Liver (tissue), 9 donors: Measurements from ENCODE around the gene AKIRIN1. TPM values are rescaled to one million over a fixed set of nuclear protein-coding genes. Genes with fewer than 3 reads are reported as not detected.

ENCODE experiments used
- DNase-seq: peaks from one replicate; pipeline ENCODE4 v3.0.0-alpha.2; 2017; ENCODE audit warnings: low spot score
- H3K27ac ChIP-seq, 2 donors: one replicate each; pipeline ENCODE4 v1.7.0; 2013; ENCODE audit warnings: inconsistent platforms in 2 of 2, low read length in 2 of 2, control low read depth in 1 of 2, low read depth in 1 of 2, mild to moderate bottlenecking in 1 of 2
- H3K27me3 ChIP-seq, 4 donors: one replicate each; pipeline versions ENCODE4 v1.6.1 to v1.7.0; 2013; ENCODE audit warnings: low read length in 3 of 4, inconsistent platforms in 1 of 4, mild to moderate bottlenecking in 1 of 4, moderate library complexity in 1 of 4; ENCODE audit not compliant: control insufficient read depth in 4 of 4, insufficient read depth in 4 of 4
- H3K36me3 ChIP-seq, 4 donors: one replicate each; pipeline versions ENCODE4 v1.6.1 to v1.7.0; 2013; ENCODE audit warnings: low read length in 3 of 4, mild to moderate bottlenecking in 3 of 4, low read depth in 1 of 4, moderate library complexity in 1 of 4; ENCODE audit not compliant: control insufficient read depth in 4 of 4, insufficient read depth in 3 of 4
- H3K4me1 ChIP-seq, 4 donors: one replicate each; pipeline versions ENCODE4 v1.6.1 to v1.7.0; 2013; ENCODE audit warnings: low read length in 3 of 4, mild to moderate bottlenecking in 3 of 4, moderate library complexity in 1 of 4; ENCODE audit not compliant: control insufficient read depth in 4 of 4, insufficient read depth in 4 of 4
- H3K4me3 ChIP-seq, 3 donors: one replicate each; pipeline versions ENCODE4 v1.6.1 to v1.7.0; 2013; ENCODE audit warnings: low read length in 3 of 3, control low read depth in 1 of 3, low read depth in 1 of 3, mild to moderate bottlenecking in 1 of 3
- H3K9ac ChIP-seq, 2 donors: one replicate each; pipeline ENCODE4 v1.7.0; 2013; ENCODE audit warnings: low read length in 2 of 2, mild to moderate bottlenecking in 2 of 2, moderate library complexity in 2 of 2, control low read depth in 1 of 2, low read depth in 1 of 2
- H3K9me3 ChIP-seq, 4 donors: one replicate each; pipeline versions ENCODE4 v1.6.1 to v1.7.0; 2013; ENCODE audit warnings: low read length in 3 of 4; ENCODE audit not compliant: control insufficient read depth in 4 of 4
- CTCF ChIP-seq: fragments of 150-350 bp; IDR thresholded peaks from 2 replicates; pipeline ENCODE4 v1.5.1; 2017; ENCODE audit warnings: improper control_type of control experiment, low read depth, low read length; ENCODE audit not compliant: missing input control
- EGR1 ChIP-seq, 2 donors: IDR thresholded peaks; 2 replicates each; pipeline ENCODE4 v1.6.1; 2016 to 2018; ENCODE audit warnings: antibody characterized with exemption in 2 of 2, low read depth in 2 of 2
- FOXA1 ChIP-seq: IDR thresholded peaks from 2 replicates; pipeline ENCODE4 v1.6.1; 2016; ENCODE audit warnings: antibody characterized with exemption
- FOXA2 ChIP-seq: IDR thresholded peaks from 2 replicates; pipeline ENCODE4 v1.6.1; 2016; ENCODE audit warnings: antibody characterized with exemption
- GABPA ChIP-seq, 2 donors: IDR thresholded peaks in 1 of 2; conservative IDR thresholded peaks in 1 of 2; 2 replicates each; pipeline ENCODE4 v1.6.1; 2016; ENCODE audit warnings: antibody characterized with exemption in 2 of 2, mild to moderate bottlenecking in 1 of 2, moderate library complexity in 1 of 2
- HNF4A ChIP-seq, 2 donors: conservative IDR thresholded peaks; 2 replicates each; pipeline ENCODE4 v1.6.1; 2016; ENCODE audit warnings: antibody characterized with exemption in 2 of 2, mild to moderate bottlenecking in 2 of 2
- HNF4G ChIP-seq: IDR thresholded peaks from 2 replicates; pipeline ENCODE4 v1.6.1; 2016; ENCODE audit warnings: antibody characterized with exemption
- JUND ChIP-seq, 2 donors: IDR thresholded peaks; 2 replicates each; pipeline ENCODE4 v1.6.1; 2016; ENCODE audit warnings: antibody characterized with exemption in 2 of 2
- MAX ChIP-seq: IDR thresholded peaks from 2 replicates; pipeline ENCODE4 v1.6.1; 2016; ENCODE audit warnings: antibody characterized with exemption
- NR2F2 ChIP-seq: IDR thresholded peaks from 2 replicates; pipeline ENCODE4 v1.6.1; 2016; ENCODE audit warnings: antibody characterized with exemption
- RAD21 ChIP-seq, 2 donors: IDR thresholded peaks; 2 replicates each; pipeline ENCODE4 v1.6.1; 2016; ENCODE audit warnings: antibody characterized with exemption in 2 of 2, mild to moderate bottlenecking in 2 of 2
- REST ChIP-seq: IDR thresholded peaks from 2 replicates; pipeline ENCODE4 v1.6.1; 2016; ENCODE audit warnings: antibody characterized with exemption, mild to moderate bottlenecking
- RXRA ChIP-seq, 2 donors: IDR thresholded peaks; 2 replicates each; pipeline ENCODE4 v1.6.1; 2017 to 2018; ENCODE audit warnings: antibody characterized with exemption in 2 of 2, mild to moderate bottlenecking in 1 of 2
- SP1 ChIP-seq: IDR thresholded peaks from 2 replicates; pipeline ENCODE4 v1.6.1; 2018; ENCODE audit warnings: antibody characterized with exemption, mild to moderate bottlenecking
- TAF1 ChIP-seq: conservative IDR thresholded peaks from 2 replicates; pipeline ENCODE4 v1.6.1; 2016; ENCODE audit warnings: antibody characterized with exemption, mild to moderate bottlenecking
- WGBS: extraction: QIAGEN DNeasy Blood & Tissue Kit; methylation state at CpG from one replicate; pipeline ENCODE4 v1.1.7; 2013; 5-methylcytosine and 5-hydroxymethylcytosine counted together
- polyA plus RNA-seq, 2 donors: library from polyadenylated mRNA; stranded (reverse) in 1 of 2; unstranded in 1 of 2; fragments of 200-250 nt in 1 of 2; fragments of >200 nt in 1 of 2; fragmentation: Nextera tagmentation in 1 of 2; extraction: Ambion mirVana in 1 of 2; gene quantifications; one replicate each; pipeline versions ENCODE4 v1.2.1 to v1.2.3, GENCODE V29; 2013 to 2015
- total RNA-seq, 2 donors: library from RNA; depleted of rRNA; stranded (reverse); fragments of >200 nt; gene quantifications; one replicate each; pipeline ENCODE4 v1.2.3, GENCODE V29; 2014
- TF ChIP-seq, protein P1 (sequence below): IDR thresholded peaks from 2 replicates; pipeline ENCODE4 v1.6.1; 2016; ENCODE audit warnings: antibody characterized with exemption
- donor health status: healthy.
- donor health status: healthy.
- donor health status: healthy.
- donor health status: healthy.
- donor health status: healthy.

Gene AKIRIN1
- total and polyA plus RNA-seq, 4 donors, result 18.2 to 52.4 (median 26.8) TPM

DNA sequence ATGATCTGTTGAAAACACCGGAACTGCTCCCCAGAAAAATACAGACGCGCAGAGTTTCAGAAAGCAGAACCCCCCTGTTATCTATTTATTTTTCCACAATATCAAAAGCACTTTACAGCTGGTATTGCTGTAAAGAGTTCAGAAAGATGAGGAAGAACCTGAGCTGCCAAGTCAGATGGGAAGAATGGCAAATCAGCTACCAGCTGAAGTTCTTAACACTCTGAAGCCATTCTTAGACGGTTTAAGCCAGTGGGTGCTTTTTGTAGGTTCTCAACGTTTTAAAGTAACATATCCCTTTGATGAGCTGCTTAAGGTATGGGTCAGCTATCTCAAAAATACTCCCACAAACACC is 714 bp upstream of the AKIRIN1 start:
- no peaks in the 10 kb centered on the region for H3K27me3 ChIP-seq
- no peaks in the 10 kb centered on the region for H3K9me3 ChIP-seq
- 37% methylated on average over 5 of the region's 5 CpGs for WGBS
- peaks cover 0 to 2% (median 0%) of the 10 kb centered on the region in 4 donors for H3K36me3 ChIP-seq
- DNase-seq, result no peak
- H3K27ac ChIP-seq, result peak overlapping the region; percentile 74 to 92
- H3K4me1 ChIP-seq, result peaks cover 2 to 29% (median 25%) of the 10 kb centered on the region in 4 donors
- TF ChIP-seq EGR1 (IDR thresholded peaks at IDR 0.05; ENCODE audit: low read depth in 2 of 2) (no peak), GABPA (IDR thresholded peaks at IDR 0.05 in 1 of 2, conservative IDR thresholded peaks at IDR 0.05 in 1 of 2) (no peak), MAX (no peak), JUND (IDR thresholded peaks at IDR 0.05) (no peak), FOXA2 (no peak), HNF4G (no peak), RXRA (IDR thresholded peaks at IDR 0.05) (no peak), REST (no peak)
- TF ChIP-seq, protein P1, sequence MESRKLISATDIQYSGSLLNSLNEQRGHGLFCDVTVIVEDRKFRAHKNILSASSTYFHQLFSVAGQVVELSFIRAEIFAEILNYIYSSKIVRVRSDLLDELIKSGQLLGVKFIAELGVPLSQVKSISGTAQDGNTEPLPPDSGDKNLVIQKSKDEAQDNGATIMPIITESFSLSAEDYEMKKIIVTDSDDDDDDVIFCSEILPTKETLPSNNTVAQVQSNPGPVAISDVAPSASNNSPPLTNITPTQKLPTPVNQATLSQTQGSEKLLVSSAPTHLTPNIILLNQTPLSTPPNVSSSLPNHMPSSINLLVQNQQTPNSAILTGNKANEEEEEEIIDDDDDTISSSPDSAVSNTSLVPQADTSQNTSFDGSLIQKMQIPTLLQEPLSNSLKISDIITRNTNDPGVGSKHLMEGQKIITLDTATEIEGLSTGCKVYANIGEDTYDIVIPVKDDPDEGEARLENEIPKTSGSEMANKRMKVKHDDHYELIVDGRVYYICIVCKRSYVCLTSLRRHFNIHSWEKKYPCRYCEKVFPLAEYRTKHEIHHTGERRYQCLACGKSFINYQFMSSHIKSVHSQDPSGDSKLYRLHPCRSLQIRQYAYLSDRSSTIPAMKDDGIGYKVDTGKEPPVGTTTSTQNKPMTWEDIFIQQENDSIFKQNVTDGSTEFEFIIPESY, result no peak
- H3K4me3 ChIP-seq, result peak overlapping the region; percentile 63 to 98 (median 70)
- peak overlapping the region in 1 of 2 donors; percentile 74 for H3K9ac ChIP-seq

DNA sequence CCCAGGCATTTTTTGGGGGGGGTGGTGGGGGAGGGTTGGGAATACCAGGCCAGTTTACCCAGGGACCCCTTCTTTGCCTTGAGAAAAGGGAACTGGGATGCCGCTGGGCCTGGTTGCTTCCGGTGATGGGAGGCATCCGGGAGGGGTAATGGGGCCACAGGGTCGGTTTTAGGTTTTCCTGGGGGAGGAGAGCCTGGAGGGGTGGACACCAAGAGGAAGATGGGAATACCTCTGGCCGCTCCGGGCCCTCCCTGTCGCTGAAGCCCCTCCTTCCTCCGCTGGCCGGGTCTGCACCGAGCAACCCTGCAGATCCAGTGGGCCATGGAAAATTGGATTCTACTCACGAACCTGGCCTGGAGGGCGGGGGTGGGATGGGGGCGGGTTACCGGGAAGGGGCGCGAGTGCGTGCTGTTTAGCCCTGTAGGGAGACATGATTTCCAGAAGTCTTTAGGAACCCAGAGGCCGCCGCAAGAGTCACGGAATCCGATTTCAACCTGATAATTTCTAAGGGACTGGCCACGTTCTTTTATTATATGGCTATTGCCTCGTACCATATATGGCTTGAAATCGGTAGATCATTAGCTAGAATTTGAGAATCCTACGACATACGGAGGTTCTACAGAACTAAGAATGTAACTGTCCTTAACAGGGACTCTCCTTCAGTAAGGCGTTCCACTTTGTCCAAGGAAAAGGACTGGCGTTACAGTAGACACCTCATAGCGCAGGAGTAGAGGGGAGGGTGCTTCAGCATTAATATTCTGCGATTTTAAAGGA is 749 bp downstream of the AKIRIN1 start:
- Histone ChIP-seq H3K9ac (peak overlapping the region; percentile 62 to 91), H3K4me1 (peaks cover 3 to 14% (median 11%) of the 10 kb centered on the region in 4 donors), H3K36me3 (peaks cover 0 to 9% (median 1%) of the 10 kb centered on the region in 4 donors), H3K9me3 (no peaks in the 10 kb centered on the region), H3K27ac (peak overlapping the region; percentile 78 to 87), H3K27me3 (no peaks in the 10 kb centered on the region), H3K4me3 (peak overlapping the region; percentile 93 to 98 (median 98))
- WGBS, result under 1% methylated on average over 30 of the region's 30 CpGs
- DNase-seq, result peak; percentile 58
- TF ChIP-seq REST (no peak), TAF1 (no peak), CTCF (no peak), NR2F2 (no peak), JUND (IDR thresholded peaks at IDR 0.05) (no peak), EGR1 (IDR thresholded peaks at IDR 0.05; ENCODE audit: low read depth in 2 of 2) (no peak), RAD21 (IDR thresholded peaks at IDR 0.05) (no peak), HNF4A (conservative IDR thresholded peaks at IDR 0.05) (no peak), MAX (no peak), FOXA1 (no peak), SP1 (no peak), RXRA (IDR thresholded peaks at IDR 0.05) (no peak), FOXA2 (no peak)
- TF ChIP-seq, protein P1, result no peak
